Neural crest cell (in vitro differentiated cells): ENCODE measurements around the gene RHOC. TPM values are rescaled to one million over a fixed set of nuclear protein-coding genes. Genes with fewer than 3 reads are reported as not detected.

ENCODE experiments used
- DNase-seq: peaks from one replicate; pipeline ENCODE4 v3.0.0; 2021; ENCODE audit warnings: low read depth, mixed read lengths, low spot score
- H3K27ac Mint-ChIP-seq: one replicate; pipeline ENCODE4 v1.8.0; 2021; ENCODE audit warnings: mild to moderate bottlenecking, mixed read lengths; ENCODE audit not compliant: unreplicated experiment
- H3K27me3 Mint-ChIP-seq: 2 replicates; pipeline ENCODE4 v1.8.0; 2021; ENCODE audit warnings: low read depth, mild to moderate bottlenecking, mixed read lengths
- H3K36me3 Mint-ChIP-seq: 2 replicates; pipeline ENCODE4 v1.8.0; 2021; ENCODE audit warnings: low read depth, mild to moderate bottlenecking, mixed read lengths
- H3K4me1 Mint-ChIP-seq: 2 replicates; pipeline ENCODE4 v1.8.0; 2021; ENCODE audit warnings: mixed read lengths
- H3K4me3 Mint-ChIP-seq: one replicate; pipeline ENCODE4 v1.8.0; 2021; ENCODE audit warnings: mild to moderate bottlenecking, mixed read lengths
- H3K9me3 Mint-ChIP-seq: 2 replicates; pipeline ENCODE4 v1.8.0; 2021; ENCODE audit warnings: mixed read lengths
- total RNA-seq: library from RNA; stranded (reverse); gene quantifications from 2 replicates; pipeline ENCODE4 v1.2.1, GENCODE V29; 2021
- TF ChIP-seq, protein P1 (sequence below): fragments of 200-600 bp; sonication (generic); conservative IDR thresholded peaks from 2 replicates; pipeline ENCODE4 v1.5.0; 2021; ENCODE audit warnings: antibody characterized with exemption, mild to moderate bottlenecking

The RHOC gene
- total RNA-seq, 1 donor from 2014 or later, result 125 TPM

GRCh38 chr1:112674440-112674985 lies 32.4 kb downstream of the RHOC start, which contains the start of gene MOV10:
Gene MOV10, plus strand, starts transcription at chr1:112674659. Its CDS starts 254 bp downstream, at chr1:112674913.
- no peaks in the 10 kb centered on the region for H3K27me3 Mint-ChIP-seq
- H3K9me3 Mint-ChIP-seq, result no peaks in the 10 kb centered on the region
- H3K4me3 Mint-ChIP-seq, result peak within 1 kb of the TSS; percentile 97
- peak within 1 kb of the TSS; percentile 92 for H3K27ac Mint-ChIP-seq
- peak; percentile 53 for DNase-seq
- H3K4me1 Mint-ChIP-seq, result peaks cover 35% of the 10 kb centered on the region
- peaks cover 6% of the 10 kb centered on the region for H3K36me3 Mint-ChIP-seq
- TF ChIP-seq, protein P1, sequence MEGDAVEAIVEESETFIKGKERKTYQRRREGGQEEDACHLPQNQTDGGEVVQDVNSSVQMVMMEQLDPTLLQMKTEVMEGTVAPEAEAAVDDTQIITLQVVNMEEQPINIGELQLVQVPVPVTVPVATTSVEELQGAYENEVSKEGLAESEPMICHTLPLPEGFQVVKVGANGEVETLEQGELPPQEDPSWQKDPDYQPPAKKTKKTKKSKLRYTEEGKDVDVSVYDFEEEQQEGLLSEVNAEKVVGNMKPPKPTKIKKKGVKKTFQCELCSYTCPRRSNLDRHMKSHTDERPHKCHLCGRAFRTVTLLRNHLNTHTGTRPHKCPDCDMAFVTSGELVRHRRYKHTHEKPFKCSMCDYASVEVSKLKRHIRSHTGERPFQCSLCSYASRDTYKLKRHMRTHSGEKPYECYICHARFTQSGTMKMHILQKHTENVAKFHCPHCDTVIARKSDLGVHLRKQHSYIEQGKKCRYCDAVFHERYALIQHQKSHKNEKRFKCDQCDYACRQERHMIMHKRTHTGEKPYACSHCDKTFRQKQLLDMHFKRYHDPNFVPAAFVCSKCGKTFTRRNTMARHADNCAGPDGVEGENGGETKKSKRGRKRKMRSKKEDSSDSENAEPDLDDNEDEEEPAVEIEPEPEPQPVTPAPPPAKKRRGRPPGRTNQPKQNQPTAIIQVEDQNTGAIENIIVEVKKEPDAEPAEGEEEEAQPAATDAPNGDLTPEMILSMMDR, result no peak

- H3K4me1 Mint-ChIP-seq, result peaks cover 31% of the 10 kb centered on the region
- peak overlapping the region; percentile 97 for H3K4me3 Mint-ChIP-seq
- peaks cover 13% of the 10 kb centered on the region for H3K36me3 Mint-ChIP-seq
- H3K27me3 Mint-ChIP-seq, result no peaks in the 10 kb centered on the region
- no peaks in the 10 kb centered on the region for H3K9me3 Mint-ChIP-seq
- H3K27ac Mint-ChIP-seq, result peak overlapping the region; percentile 92
- TF ChIP-seq, protein P1, result peak; percentile 63
- DNase-seq, result no peak
These were observed 33.1 kb downstream of the RHOC start for GRCh38 chr1:112673592-112674439.

DNA sequence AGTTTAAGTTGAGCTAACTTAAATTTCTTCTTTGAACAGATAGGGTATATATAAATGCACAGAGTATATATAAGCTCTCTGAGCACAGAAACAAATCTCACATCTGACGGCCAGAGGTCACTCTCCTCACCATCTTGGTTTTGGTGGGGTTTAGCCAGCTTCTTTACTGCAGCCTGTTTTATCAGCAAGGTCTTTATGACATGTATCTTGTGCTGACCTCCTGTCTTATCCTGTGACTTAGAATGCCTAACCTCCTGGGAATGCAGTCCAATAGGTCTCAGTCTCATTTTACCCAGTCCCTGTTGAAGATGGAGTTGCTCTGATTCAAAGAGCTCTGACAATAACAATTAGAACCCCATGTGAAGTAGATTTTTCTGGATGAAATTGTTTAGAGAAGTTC lies 34.1 kb downstream of the RHOC start:
- Mint-ChIP-seq H3K27ac (no peak overlapping the region), H3K9me3 (no peaks in the 10 kb centered on the region), H3K27me3 (no peaks in the 10 kb centered on the region), H3K36me3 (peaks cover 13% of the 10 kb centered on the region), H3K4me1 (peaks cover 27% of the 10 kb centered on the region), H3K4me3 (peak overlapping the region; percentile 97)
- DNase-seq, result no peak
- TF ChIP-seq, protein P1, result no peak

DNA sequence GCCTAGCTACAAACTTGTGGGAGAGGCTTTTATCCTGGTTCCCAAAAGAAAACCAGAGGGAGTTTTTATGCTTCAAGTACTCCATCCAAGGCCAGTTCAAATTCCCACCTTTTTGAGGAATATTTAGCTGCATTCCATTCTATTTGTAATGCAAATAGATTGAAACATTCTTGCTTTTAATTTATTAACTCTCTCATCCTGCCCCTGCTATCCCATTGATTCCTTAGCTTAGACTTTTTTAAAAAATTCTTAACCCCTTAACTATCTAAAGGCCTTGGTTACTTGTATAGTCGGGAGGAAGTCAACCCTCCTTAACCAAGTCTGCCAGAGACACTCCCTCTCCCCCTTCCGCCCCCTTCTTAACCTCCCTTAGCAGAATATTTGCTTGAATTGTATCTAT lies 34.9 kb downstream of the RHOC start:
- Mint-ChIP-seq H3K4me1 (peaks cover 27% of the 10 kb centered on the region), H3K27ac (no peak overlapping the region), H3K36me3 (peaks cover 15% of the 10 kb centered on the region), H3K9me3 (no peaks in the 10 kb centered on the region), H3K4me3 (no peak overlapping the region), H3K27me3 (no peaks in the 10 kb centered on the region)
- TF ChIP-seq, protein P1, result no peak
- no peak for DNase-seq

DNA sequence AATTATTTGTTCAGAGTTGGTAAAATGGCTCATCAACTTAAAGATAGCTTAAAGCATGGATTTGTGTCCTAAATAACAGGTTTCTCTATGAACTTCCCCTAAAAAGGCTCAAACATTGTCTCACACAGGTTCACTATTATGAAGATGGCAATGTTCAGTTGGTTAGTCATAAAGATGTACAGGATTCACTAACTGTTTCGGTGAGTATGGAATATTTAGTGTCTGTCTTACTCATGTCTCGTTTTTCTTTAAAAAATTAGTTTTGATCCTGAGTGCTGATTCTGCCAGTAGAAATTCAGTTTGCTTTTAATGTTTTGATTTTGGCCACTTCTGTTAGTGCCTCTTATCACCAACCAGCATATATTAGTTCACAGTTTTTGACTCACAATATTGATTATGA lies 40.0 kb downstream of the RHOC start:
- Mint-ChIP-seq H3K27ac (no peak overlapping the region), H3K9me3 (no peaks in the 10 kb centered on the region), H3K4me3 (no peak overlapping the region), H3K27me3 (no peaks in the 10 kb centered on the region), H3K36me3 (peaks cover 16% of the 10 kb centered on the region), H3K4me1 (no peaks in the 10 kb centered on the region)
- TF ChIP-seq, protein P1, result no peak
- DNase-seq, result no peak
